ENCODE results near the gene CLCN5.

DNA sequence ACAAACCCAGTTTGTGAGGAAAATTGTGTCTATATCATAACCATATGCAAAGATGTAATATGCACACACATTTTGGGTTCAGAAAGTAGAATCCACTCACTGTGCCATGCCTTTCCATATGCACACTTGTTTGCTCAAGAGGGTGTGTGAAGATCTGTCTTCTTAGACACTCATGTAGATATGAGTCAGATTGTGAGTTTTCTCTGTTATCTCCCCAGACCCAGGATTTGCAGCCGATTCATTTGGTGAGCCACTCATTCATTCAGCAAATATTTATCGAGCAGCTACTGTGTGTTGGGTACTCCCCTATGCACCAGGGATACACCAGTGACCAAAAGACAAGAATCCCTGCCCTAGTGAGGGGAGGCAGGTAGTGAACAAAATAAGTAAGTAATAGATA, 81.5 kb downstream of the CLCN5 start:
- TF ChIP-seq, protein P1, sequence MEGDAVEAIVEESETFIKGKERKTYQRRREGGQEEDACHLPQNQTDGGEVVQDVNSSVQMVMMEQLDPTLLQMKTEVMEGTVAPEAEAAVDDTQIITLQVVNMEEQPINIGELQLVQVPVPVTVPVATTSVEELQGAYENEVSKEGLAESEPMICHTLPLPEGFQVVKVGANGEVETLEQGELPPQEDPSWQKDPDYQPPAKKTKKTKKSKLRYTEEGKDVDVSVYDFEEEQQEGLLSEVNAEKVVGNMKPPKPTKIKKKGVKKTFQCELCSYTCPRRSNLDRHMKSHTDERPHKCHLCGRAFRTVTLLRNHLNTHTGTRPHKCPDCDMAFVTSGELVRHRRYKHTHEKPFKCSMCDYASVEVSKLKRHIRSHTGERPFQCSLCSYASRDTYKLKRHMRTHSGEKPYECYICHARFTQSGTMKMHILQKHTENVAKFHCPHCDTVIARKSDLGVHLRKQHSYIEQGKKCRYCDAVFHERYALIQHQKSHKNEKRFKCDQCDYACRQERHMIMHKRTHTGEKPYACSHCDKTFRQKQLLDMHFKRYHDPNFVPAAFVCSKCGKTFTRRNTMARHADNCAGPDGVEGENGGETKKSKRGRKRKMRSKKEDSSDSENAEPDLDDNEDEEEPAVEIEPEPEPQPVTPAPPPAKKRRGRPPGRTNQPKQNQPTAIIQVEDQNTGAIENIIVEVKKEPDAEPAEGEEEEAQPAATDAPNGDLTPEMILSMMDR (IDR thresholded peaks at IDR 0.05), result no peak
- no peak for TF ChIP-seq POLR2AphosphoS5 (IDR thresholded peaks at IDR 0.05; ENCODE audit: low read depth, low read length)
